ENCODE data around the gene RAPGEF6.

RAPGEF6 gene

GRCh38 chr5:131659290-131659689, 24.3 kb upstream of the RAPGEF6 start:
- TF ChIP-seq GATA2 (IDR thresholded peaks at IDR 0.05; ENCODE audit: low read depth, low read length) (no peak), GATA3 (IDR thresholded peaks at IDR 0.05; ENCODE audit: low read depth, low read length) (no peak)

- no peak for TF ChIP-seq GATA3 (IDR thresholded peaks at IDR 0.05; ENCODE audit: low read depth, low read length)
- TF ChIP-seq GATA2 (IDR thresholded peaks at IDR 0.05; ENCODE audit: low read depth, low read length): no peak
Measured at GRCh38 chr5:131654776-131655175, 19.7 kb upstream of the RAPGEF6 start.

GRCh38 chr5:131654309-131654708, 19.3 kb upstream of the RAPGEF6 start:
- TF ChIP-seq GATA3 (IDR thresholded peaks at IDR 0.05; ENCODE audit: low read depth, low read length) (no peak), GATA2 (IDR thresholded peaks at IDR 0.05; ENCODE audit: low read depth, low read length) (no peak)

- TF ChIP-seq GATA2 (IDR thresholded peaks at IDR 0.05; ENCODE audit: low read depth, low read length) (no peak), GATA3 (IDR thresholded peaks at IDR 0.05; ENCODE audit: low read depth, low read length) (no peak)
Measured at GRCh38 chr5:131649161-131649560, 14.1 kb upstream of the RAPGEF6 start.

GRCh38 chr5:131647048-131647769, 12.2 kb upstream of the RAPGEF6 start:
- TF ChIP-seq GATA2 (IDR thresholded peaks at IDR 0.05; ENCODE audit: low read depth, low read length) (no peak), GATA3 (IDR thresholded peaks at IDR 0.05; ENCODE audit: low read depth, low read length) (no peak)

GRCh38 chr5:131644822-131645221, 9.8 kb upstream of the RAPGEF6 start:
- no peak for TF ChIP-seq GATA2 (IDR thresholded peaks at IDR 0.05; ENCODE audit: low read depth, low read length)
- TF ChIP-seq GATA3 (IDR thresholded peaks at IDR 0.05; ENCODE audit: low read depth, low read length): no peak

GRCh38 chr5:131644370-131644769, 9.3 kb upstream of the RAPGEF6 start:
- TF ChIP-seq GATA3 (IDR thresholded peaks at IDR 0.05; ENCODE audit: low read depth, low read length) (no peak), GATA2 (IDR thresholded peaks at IDR 0.05; ENCODE audit: low read depth, low read length) (no peak)

- TF ChIP-seq GATA3 (IDR thresholded peaks at IDR 0.05; ENCODE audit: low read depth, low read length): no peak
- no peak for TF ChIP-seq GATA2 (IDR thresholded peaks at IDR 0.05; ENCODE audit: low read depth, low read length)
Measured at GRCh38 chr5:131641494-131641893, 6.5 kb upstream of the RAPGEF6 start.

- TF ChIP-seq GATA2 (IDR thresholded peaks at IDR 0.05; ENCODE audit: low read depth, low read length) (no peak), GATA3 (IDR thresholded peaks at IDR 0.05; ENCODE audit: low read depth, low read length) (no peak)
Measured at GRCh38 chr5:131640043-131640856, 5.2 kb upstream of the RAPGEF6 start.

- TF ChIP-seq GATA2 (IDR thresholded peaks at IDR 0.05; ENCODE audit: low read depth, low read length) (no peak), GATA3 (IDR thresholded peaks at IDR 0.05; ENCODE audit: low read depth, low read length) (no peak)
Measured at GRCh38 chr5:131639148-131639547, 4.1 kb upstream of the RAPGEF6 start.

- TF ChIP-seq GATA3 (IDR thresholded peaks at IDR 0.05; ENCODE audit: low read depth, low read length) (no peak), GATA2 (IDR thresholded peaks at IDR 0.05; ENCODE audit: low read depth, low read length) (no peak)
Measured at GRCh38 chr5:131637694-131638093, 2.7 kb upstream of the RAPGEF6 start.

- TF ChIP-seq GATA2 (IDR thresholded peaks at IDR 0.05; ENCODE audit: low read depth, low read length) (no peak), GATA3 (IDR thresholded peaks at IDR 0.05; ENCODE audit: low read depth, low read length) (no peak)
Measured at GRCh38 chr5:131635684-131636572, 899 bp upstream of the RAPGEF6 start.

- no peak for TF ChIP-seq GATA2 (IDR thresholded peaks at IDR 0.05; ENCODE audit: low read depth, low read length)
- no peak for TF ChIP-seq GATA3 (IDR thresholded peaks at IDR 0.05; ENCODE audit: low read depth, low read length)
Measured at GRCh38 chr5:131634666-131634995, 398 bp downstream of the RAPGEF6 start.

- TF ChIP-seq GATA2 (IDR thresholded peaks at IDR 0.05; ENCODE audit: low read depth, low read length): no peak
- no peak for TF ChIP-seq GATA3 (IDR thresholded peaks at IDR 0.05; ENCODE audit: low read depth, low read length)
Measured at GRCh38 chr5:131634238-131634637, 791 bp downstream of the RAPGEF6 start.
